ENCODE measurements around the gene TNS4.

TNS4 gene

GRCh38 chr17:40519089-40519775 is 17.8 kb upstream of the TNS4 start:
- peaks cover 45% of the 10 kb centered on the region for H3K4me1 ChIP-seq (ENCODE audit: low read depth, poor library complexity, severe bottlenecking)
- H3K4me2 ChIP-seq, result no peak overlapping the region
- no peak overlapping the region for H2AFZ ChIP-seq (ENCODE audit: low read depth)
- H3K27me3 ChIP-seq (ENCODE audit: insufficient read depth, low read depth), result no peaks in the 10 kb centered on the region
- H3K27ac ChIP-seq, result no peak overlapping the region
- no peaks in the 10 kb centered on the region for H3K36me3 ChIP-seq (ENCODE audit: insufficient read depth)
- TF ChIP-seq, protein P1, sequence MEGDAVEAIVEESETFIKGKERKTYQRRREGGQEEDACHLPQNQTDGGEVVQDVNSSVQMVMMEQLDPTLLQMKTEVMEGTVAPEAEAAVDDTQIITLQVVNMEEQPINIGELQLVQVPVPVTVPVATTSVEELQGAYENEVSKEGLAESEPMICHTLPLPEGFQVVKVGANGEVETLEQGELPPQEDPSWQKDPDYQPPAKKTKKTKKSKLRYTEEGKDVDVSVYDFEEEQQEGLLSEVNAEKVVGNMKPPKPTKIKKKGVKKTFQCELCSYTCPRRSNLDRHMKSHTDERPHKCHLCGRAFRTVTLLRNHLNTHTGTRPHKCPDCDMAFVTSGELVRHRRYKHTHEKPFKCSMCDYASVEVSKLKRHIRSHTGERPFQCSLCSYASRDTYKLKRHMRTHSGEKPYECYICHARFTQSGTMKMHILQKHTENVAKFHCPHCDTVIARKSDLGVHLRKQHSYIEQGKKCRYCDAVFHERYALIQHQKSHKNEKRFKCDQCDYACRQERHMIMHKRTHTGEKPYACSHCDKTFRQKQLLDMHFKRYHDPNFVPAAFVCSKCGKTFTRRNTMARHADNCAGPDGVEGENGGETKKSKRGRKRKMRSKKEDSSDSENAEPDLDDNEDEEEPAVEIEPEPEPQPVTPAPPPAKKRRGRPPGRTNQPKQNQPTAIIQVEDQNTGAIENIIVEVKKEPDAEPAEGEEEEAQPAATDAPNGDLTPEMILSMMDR (conservative IDR thresholded peaks at IDR 0.05; ENCODE audit: low read depth, low read length), result no peak
- H3K9ac ChIP-seq, result no peak overlapping the region
- H4K20me1 ChIP-seq (ENCODE audit: insufficient read depth), result no peaks in the 10 kb centered on the region
- no peaks in the 10 kb centered on the region for H3K79me2 ChIP-seq (ENCODE audit: insufficient read depth, low read depth)
- no peak overlapping the region for H3K4me3 ChIP-seq (IDR thresholded peaks at IDR 0.05; ENCODE audit: insufficient read depth, low read depth, low read length)

- no peaks in the 10 kb centered on the region for H3K36me3 ChIP-seq (ENCODE audit: insufficient read depth)
- H4K20me1 ChIP-seq (ENCODE audit: insufficient read depth), result no peaks in the 10 kb centered on the region
- no peaks in the 10 kb centered on the region for H3K27me3 ChIP-seq (ENCODE audit: insufficient read depth, low read depth)
- H3K9ac ChIP-seq, result no peak overlapping the region
- H3K4me3 ChIP-seq (IDR thresholded peaks at IDR 0.05; ENCODE audit: insufficient read depth, low read depth, low read length), result no peak overlapping the region
- no peaks in the 10 kb centered on the region for H3K79me2 ChIP-seq (ENCODE audit: insufficient read depth, low read depth)
- 0 out of 2 replicates have a peak overlapping the region, but pooled peaks have one; percentile 17 for H3K4me2 ChIP-seq
- no peak overlapping the region for H3K27ac ChIP-seq
- no peak overlapping the region for H2AFZ ChIP-seq (ENCODE audit: low read depth)
- peaks cover 46% of the 10 kb centered on the region for H3K4me1 ChIP-seq (ENCODE audit: low read depth, poor library complexity, severe bottlenecking)
- TF ChIP-seq, protein P1 (conservative IDR thresholded peaks at IDR 0.05; ENCODE audit: low read depth, low read length), result no peak
Measured at GRCh38 chr17:40518401-40519088, 17.1 kb upstream of the TNS4 start.

DNA sequence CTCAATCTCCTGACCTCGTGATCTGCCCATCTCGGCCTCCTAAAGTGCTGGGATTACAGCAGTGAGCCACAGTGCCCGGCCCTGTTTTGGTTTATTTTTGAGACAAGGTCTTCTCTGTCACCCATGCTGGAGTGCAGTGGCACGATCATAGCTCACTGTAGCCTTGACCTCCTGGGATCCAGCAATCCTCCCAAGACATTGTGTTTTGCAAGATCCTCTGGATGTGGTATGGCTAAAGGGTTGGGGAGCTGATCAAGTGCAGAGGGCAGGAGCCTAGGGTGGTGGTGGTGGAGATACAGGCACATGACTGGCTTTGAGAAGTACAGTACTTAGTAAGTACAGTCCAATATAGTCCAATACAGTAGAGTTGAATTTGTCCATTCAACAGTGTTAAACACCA is 16.6 kb upstream of the TNS4 start:
- TF ChIP-seq, protein P1 (conservative IDR thresholded peaks at IDR 0.05; ENCODE audit: low read depth, low read length), result no peak
- no peak overlapping the region for H3K27ac ChIP-seq
- H3K4me1 ChIP-seq (ENCODE audit: low read depth, poor library complexity, severe bottlenecking), result peaks cover 46% of the 10 kb centered on the region

DNA sequence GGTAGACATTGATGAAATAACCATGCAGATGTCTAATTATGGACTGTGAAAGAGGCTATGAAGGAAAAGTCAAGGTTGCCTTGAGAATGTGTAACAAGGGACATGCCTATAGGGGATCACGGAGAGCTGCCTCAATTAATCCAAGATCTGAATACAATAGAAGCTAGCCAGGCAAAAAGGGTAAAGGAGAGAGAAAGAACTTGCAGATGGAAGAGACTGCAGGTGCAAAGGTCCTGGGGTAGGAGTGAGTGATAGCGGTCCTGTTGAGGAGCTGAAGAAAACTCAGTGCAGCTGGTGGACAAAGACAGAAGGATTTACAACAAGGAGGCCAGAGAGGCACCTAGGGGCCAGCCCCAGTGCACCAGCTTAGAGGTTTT is 15.9 kb upstream of the TNS4 start:
- peak overlapping the region; percentile 30; the same call in 1 of the 2 replicates for H3K9ac ChIP-seq
- no peaks in the 10 kb centered on the region for H3K36me3 ChIP-seq (ENCODE audit: insufficient read depth)
- peak overlapping the region; percentile 97 for H3K4me2 ChIP-seq
- H4K20me1 ChIP-seq (ENCODE audit: insufficient read depth), result no peaks in the 10 kb centered on the region
- TF ChIP-seq, protein P1 (conservative IDR thresholded peaks at IDR 0.05; ENCODE audit: low read depth, low read length), result no peak
- peaks cover 46% of the 10 kb centered on the region for H3K4me1 ChIP-seq (ENCODE audit: low read depth, poor library complexity, severe bottlenecking)
- no peaks in the 10 kb centered on the region for H3K27me3 ChIP-seq (ENCODE audit: insufficient read depth, low read depth)
- peak overlapping the region; percentile 54; the same call in 1 of the 2 replicates for H2AFZ ChIP-seq (ENCODE audit: low read depth)
- peak overlapping the region; percentile 57 for H3K27ac ChIP-seq
- no peak overlapping the region for H3K4me3 ChIP-seq (IDR thresholded peaks at IDR 0.05; ENCODE audit: insufficient read depth, low read depth, low read length)
- H3K79me2 ChIP-seq (ENCODE audit: insufficient read depth, low read depth), result no peaks in the 10 kb centered on the region

More for the DNA sequence above, 16.6 kb upstream of the TNS4 start:
- Histone ChIP-seq H4K20me1 (ENCODE audit: insufficient read depth) (no peaks in the 10 kb centered on the region), H3K36me3 (ENCODE audit: insufficient read depth) (no peaks in the 10 kb centered on the region), H3K4me2 (0 out of 2 replicates have a peak overlapping the region, but pooled peaks have one; percentile 17), H3K9ac (no peak overlapping the region), H2AFZ (ENCODE audit: low read depth) (no peak overlapping the region), H3K79me2 (ENCODE audit: insufficient read depth, low read depth) (no peaks in the 10 kb centered on the region), H3K4me3 (IDR thresholded peaks at IDR 0.05; ENCODE audit: insufficient read depth, low read depth, low read length) (no peak overlapping the region), H3K27me3 (ENCODE audit: insufficient read depth, low read depth) (no peaks in the 10 kb centered on the region)
